H1 (cell line): ENCODE results near the gene SNX32. TPM values are rescaled to one million over a fixed set of nuclear protein-coding genes. Genes with fewer than 3 reads are reported as not detected.

Experiments
- CTCF ChIA-PET: fragments of 300-600 bp; sonication (Branson Sonifier 250); formaldehyde crosslinking; loops from one replicate; lab custom pipeline; 2021; ENCODE audit not compliant: partially characterized antibody; lab: Charles Lee
- POLR2A ChIA-PET: fragments of 300-600 bp; sonication (Branson Sonifier 250); formaldehyde crosslinking; loops from one replicate; lab custom pipeline; 2021; ENCODE audit warnings: inconsistent platforms; ENCODE audit not compliant: partially characterized antibody; lab: Charles Lee
- DNase-seq, 2 experiments: peaks; one replicate each; pipeline versions ENCODE4 v3.0.0 to v3.0.0-alpha.2; 2010 to 2022; ENCODE audit warnings: low spot score in 2 of 2, low read depth in 1 of 2, mixed read lengths in 1 of 2
- FAIRE-seq: peaks from 2 replicates; lab custom pipeline; 2011; peaks lifted over from hg19 to GRCh38; lab: Jason Lieb, UNC
- H2AFZ ChIP-seq: 2 replicates; pipeline ENCODE4 v1.8.1; 2012; ENCODE audit warnings: low read length, inconsistent platforms
- H2AK5ac ChIP-seq: 2 replicates; pipeline ENCODE4 v1.6.1; 2013; ENCODE audit warnings: low read depth, low read length
- H2BK120ac ChIP-seq: replicated peaks from 2 replicates; pipeline ENCODE3; 2013; ENCODE audit warnings: low read depth, low read length, inconsistent platforms
- H2BK12ac ChIP-seq: 2 replicates; pipeline ENCODE4 v1.6.1; 2013; ENCODE audit warnings: low read depth, low read length
- H2BK15ac ChIP-seq: 2 replicates; pipeline ENCODE4 v1.6.1; 2013; ENCODE audit warnings: low read length
- H2BK20ac ChIP-seq: 2 replicates; pipeline ENCODE4 v1.6.1; 2013; ENCODE audit warnings: low read length
- H2BK5ac ChIP-seq: 2 replicates; pipeline ENCODE4 v1.6.1; 2013; ENCODE audit warnings: low read depth, low read length
- H3K14ac ChIP-seq: 2 replicates; pipeline ENCODE4 v1.6.1; 2013; ENCODE audit warnings: inconsistent platforms; ENCODE audit not compliant: insufficient read length
- H3K18ac ChIP-seq: 2 replicates; pipeline ENCODE4 v1.6.1; 2013; ENCODE audit warnings: low read length; ENCODE audit errors: extremely low read depth
- H3K23ac ChIP-seq: 2 replicates; pipeline ENCODE4 v1.6.1; 2013; ENCODE audit warnings: inconsistent platforms; ENCODE audit not compliant: insufficient read length
- H3K23me2 ChIP-seq: 2 replicates; pipeline ENCODE4 v1.6.1; 2013; ENCODE audit warnings: low read depth, low read length
- H3K27ac ChIP-seq: 2 replicates; pipeline ENCODE4 v1.6.1; 2011; ENCODE audit warnings: low read depth, low read length, inconsistent platforms
- H3K27me3 ChIP-seq, 4 experiments: replicated peaks in 1 of 4; 1 replicate in 1 of 4; 2 replicates in 3 of 4; pipeline versions ENCODE4 v1.6.1 to v1.8.1; 2011 to 2013; ENCODE audit warnings: low read length in 3 of 4, mild to moderate bottlenecking in 3 of 4, inconsistent platforms in 2 of 4, mixed read lengths in 2 of 4, moderate library complexity in 1 of 4; ENCODE audit not compliant: control insufficient read depth in 3 of 4, insufficient read depth in 3 of 4; ENCODE audit errors: extremely low read depth in 1 of 4
- H3K36me3 ChIP-seq, 4 experiments: 2 replicates each; pipeline versions ENCODE4 v1.6.1 to v1.8.1; 2011 to 2013; ENCODE audit warnings: mild to moderate bottlenecking in 4 of 4, low read length in 3 of 4, moderate library complexity in 2 of 4, control low read depth in 1 of 4, inconsistent platforms in 1 of 4; ENCODE audit not compliant: insufficient read depth in 4 of 4, control insufficient read depth in 2 of 4
- H3K4ac ChIP-seq: replicated peaks from 2 replicates; pipeline ENCODE3; 2013; ENCODE audit warnings: low read length, low read depth, mixed read lengths, inconsistent platforms; ENCODE audit not compliant: insufficient read length
- H3K4me1 ChIP-seq, 4 experiments: replicated peaks in 1 of 4; 1 replicate in 1 of 4; 2 replicates in 3 of 4; pipeline versions ENCODE4 v1.6.1 to v1.8.1; 2011 to 2013; ENCODE audit warnings: low read length in 3 of 4, inconsistent platforms in 2 of 4, mixed read lengths in 1 of 4; ENCODE audit not compliant: insufficient read depth in 4 of 4, control insufficient read depth in 3 of 4
- H3K4me2 ChIP-seq, 2 experiments: 2 replicates each; pipeline versions ENCODE4 v1.6.1 to v1.8.1; 2011 to 2013; ENCODE audit warnings: low read depth in 2 of 2, low read length in 2 of 2, control low read depth in 1 of 2, inconsistent platforms in 1 of 2, mild to moderate bottlenecking in 1 of 2; ENCODE audit not compliant: insufficient read depth in 1 of 2
- H3K4me3 ChIP-seq, 4 experiments: fragments of 200-600, 300-600 bp in 1 of 4; sonication (generic), shearing (Covaris generic), sonication (Bioruptor Twin) in 1 of 4; 2 replicates each; pipeline versions ENCODE4 v1.5.1 to v1.8.1; 2011 to 2016; ENCODE audit warnings: low read length in 4 of 4, low read depth in 3 of 4, control low read depth in 2 of 4, inconsistent platforms in 2 of 4, mild to moderate bottlenecking in 2 of 4, mixed read lengths in 1 of 4, moderate library complexity in 1 of 4; ENCODE audit not compliant: insufficient read depth in 2 of 4; ENCODE audit errors: extremely low read depth in 1 of 4
- H3K56ac ChIP-seq: replicated peaks from 2 replicates; pipeline ENCODE3; 2013; ENCODE audit warnings: low read depth, mild to moderate bottlenecking, mixed read lengths, low read length, inconsistent platforms; ENCODE audit not compliant: insufficient read length
- H3K79me1 ChIP-seq: 2 replicates; pipeline ENCODE4 v1.6.1; 2013; ENCODE audit warnings: low read depth, low read length, control low read depth
- H3K79me2 ChIP-seq, 2 experiments: 2 replicates each; pipeline versions ENCODE4 v1.6.1 to v1.8.1; 2012 to 2013; ENCODE audit warnings: low read length in 2 of 2, mild to moderate bottlenecking in 2 of 2, inconsistent platforms in 1 of 2; ENCODE audit not compliant: insufficient read depth in 2 of 2, control insufficient read depth in 1 of 2
- H3K9ac ChIP-seq, 4 experiments: replicated peaks in 1 of 4; 1 replicate in 1 of 4; 2 replicates in 3 of 4; pipeline versions ENCODE4 v1.6.1 to v1.8.1; 2011 to 2013; ENCODE audit warnings: low read depth in 3 of 4, low read length in 3 of 4, control low read depth in 2 of 4, mild to moderate bottlenecking in 2 of 4, moderate library complexity in 2 of 4, inconsistent platforms in 1 of 4; ENCODE audit errors: extremely low read depth in 1 of 4
- H3K9me3 ChIP-seq, 2 experiments: 2 replicates each; pipeline versions ENCODE4 v1.6.1 to v1.8.1; 2012 to 2013; ENCODE audit warnings: mild to moderate bottlenecking in 2 of 2, moderate library complexity in 2 of 2, control low read depth in 1 of 2, inconsistent platforms in 1 of 2, low read depth in 1 of 2, low read length in 1 of 2, mixed read lengths in 1 of 2; ENCODE audit not compliant: insufficient read depth in 2 of 2
- H4K20me1 ChIP-seq, 2 experiments: replicated peaks in 1 of 2; 2 replicates each; pipeline versions ENCODE3 to v1.8.1; 2011 to 2013; ENCODE audit warnings: inconsistent platforms in 2 of 2, low read length in 2 of 2, mild to moderate bottlenecking in 1 of 2; ENCODE audit not compliant: insufficient read depth in 2 of 2, control insufficient read depth in 1 of 2
- H4K5ac ChIP-seq: 2 replicates; pipeline ENCODE4 v1.6.1; 2013; ENCODE audit warnings: low read length, low read depth, mixed read lengths, inconsistent platforms; ENCODE audit not compliant: insufficient read length
- H4K8ac ChIP-seq: 2 replicates; pipeline ENCODE4 v1.8.0; 2013; ENCODE audit warnings: mild to moderate bottlenecking, moderate library complexity, low read length, inconsistent platforms; ENCODE audit not compliant: insufficient read depth; ENCODE audit errors: extremely low read depth
- H4K91ac ChIP-seq: replicated peaks from 2 replicates; pipeline ENCODE3; 2013; ENCODE audit warnings: low read length, mixed read lengths, inconsistent platforms; ENCODE audit not compliant: insufficient read length
- SP1 ChIP-seq: IDR thresholded peaks from 2 replicates; pipeline ENCODE4 v1.6.1; 2011; ENCODE audit warnings: low read depth, low read length
- WGBS, 2 experiments: shearing (Covaris generic) in 1 of 2; methylation state at CpG; one replicate each; pipeline versions ENCODE4 v1.1.6 to v1.1.7; 2013 to 2015; ENCODE audit warnings: low lambda C conversion rate in 2 of 2, mixed read lengths in 2 of 2, inconsistent platforms in 1 of 2, low coverage in 1 of 2, missing lambda C conversion rate in 1 of 2; ENCODE audit not compliant: insufficient replicate concordance in 2 of 2, insufficient coverage in 1 of 2, insufficient read length in 1 of 2; ENCODE audit errors: extremely low coverage in 1 of 2, missing lambda C conversion rate in 1 of 2; 5-methylcytosine and 5-hydroxymethylcytosine counted together
- polyA plus RNA-seq, 7 experiments: library from polyadenylated mRNA; depleted of rRNA in 3 of 7; stranded (reverse) in 5 of 7; unstranded in 2 of 7; fragments of >200 nt in 5 of 7; fragments of 200-250 nt in 2 of 7; gene quantifications; 1 replicate in 5 of 7; 2 replicates in 1 of 7; 4 replicates in 1 of 7; pipeline versions ENCODE4 v1.2.1 to v1.2.3, GENCODE V29; 2011 to 2013; ENCODE audit warnings: missing spikeins in 2 of 7, mixed read lengths in 2 of 7
- total RNA-seq: library from RNA; stranded (reverse); fragmentation: NEBNext Ultra II Directional; extraction: Animal tissue kit (Norgen Biotek cat#: 25700); gene quantifications from 2 replicates; pipeline ENCODE4 v1.2.1, GENCODE V29; 2021

SNX32 gene
- total and polyA plus RNA-seq, 2 of the 8 experiments (the other 6 are each of a cell fraction or from before 2014, with no cell fraction given), result 0.76 to 2.2 TPM

DNA sequence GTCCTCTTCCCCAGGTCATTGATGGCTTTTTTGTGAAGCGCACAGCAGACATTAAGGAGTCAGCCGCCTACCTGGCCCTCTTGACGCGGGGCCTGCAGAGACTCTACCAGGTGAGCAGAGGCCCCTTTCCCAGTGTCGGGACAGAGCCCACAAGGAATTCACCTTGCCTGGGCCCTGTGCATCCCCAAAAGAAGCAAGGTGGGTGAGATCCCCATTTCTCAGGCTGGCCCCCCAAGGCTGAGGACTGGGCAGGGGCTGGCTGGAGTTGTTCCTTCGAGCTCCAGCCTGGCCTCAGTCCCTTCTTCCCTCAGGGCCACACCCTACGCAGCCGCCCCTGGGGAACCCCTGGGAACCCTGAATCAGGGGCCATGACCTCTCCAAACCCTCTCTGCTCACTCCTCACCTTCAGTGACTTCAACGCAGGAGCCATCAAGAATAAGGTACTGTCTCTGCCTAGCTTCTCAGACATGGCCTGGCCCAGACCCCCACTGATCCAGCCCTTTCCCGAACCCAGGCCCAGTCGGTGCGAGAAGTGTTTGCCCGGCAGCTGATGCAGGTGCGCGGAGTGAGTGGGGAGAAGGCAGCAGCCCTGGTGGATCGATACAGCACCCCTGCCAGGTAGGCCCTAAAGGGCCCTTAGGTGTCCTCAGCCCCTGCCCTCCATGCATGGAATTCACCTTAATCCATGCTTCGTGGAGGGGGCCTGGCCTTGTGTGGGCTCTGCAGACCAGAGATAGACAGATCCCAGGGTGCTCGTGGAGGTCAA lies 31.1 kb downstream of the SNX32 start:
- H3K79me2 ChIP-seq, result peaks cover 0 to 5% of the 10 kb centered on the region in 2 experiments; a peak in 1 of 4 replicates
- no peak overlapping the region for H3K18ac ChIP-seq
- H3K9me3 ChIP-seq, result no peaks in the 10 kb centered on the region
- no peaks in the 10 kb centered on the region; the same call in 1 of the 2 replicates for H3K79me1 ChIP-seq
- H3K23ac ChIP-seq, result no peak overlapping the region
- H4K5ac ChIP-seq, result no peak overlapping the region
- H3K27me3 ChIP-seq, result peaks cover 0 to 10% (median 2%) of the 10 kb centered on the region in 4 experiments; a peak in 3 of 7 replicates
- H3K4me2 ChIP-seq, result no peak overlapping the region
- no peak overlapping the region for H3K27ac ChIP-seq
- H3K4me1 ChIP-seq, result peaks cover 0 to 10% (median 7%) of the 10 kb centered on the region in 4 experiments; a peak in 5 of 7 replicates
- no peak overlapping the region for H4K8ac ChIP-seq
- 88% methylated on average over 18 of the region's 18 CpGs; no CpG with 5 or more reads in 1 of the 2 experiments for WGBS, 2 experiments
- ChIA-PET CTCF (interaction anchor here (7.9 to 9.9 kb wide), 2 partner anchors 15 to 23 kb away, joined by 98 to 191 read pairs; partner anchors contain the start of genes CCDC85B and FIBP), POLR2A (interaction anchor here (38.3 to 39.7 kb wide), 2 partner anchors 9 to 10 kb away, joined by 1071 read pairs; partner anchors contain the start of genes CCDC85B, CFL1, CTSW and EFEMP2)
- no peak overlapping the region for H2AFZ ChIP-seq
- peaks cover 5 to 17% (median 14%) of the 10 kb centered on the region in 4 experiments for H3K36me3 ChIP-seq
- H3K23me2 ChIP-seq, result peaks cover 16% of the 10 kb centered on the region
- no peak overlapping the region for H2AK5ac ChIP-seq
- H3K4ac ChIP-seq, result no peak overlapping the region
- FAIRE-seq (no peak), DNase-seq (no peak)
- no peak overlapping the region for H3K14ac ChIP-seq
- no peak overlapping the region for H3K4me3 ChIP-seq
- H4K91ac ChIP-seq, result no peak overlapping the region
- no peak for TF ChIP-seq SP1
- no peak overlapping the region for H3K56ac ChIP-seq
- H2BK120ac ChIP-seq, result no peak overlapping the region
- H4K20me1 ChIP-seq, result no peaks in the 10 kb centered on the region
- H2BK5ac ChIP-seq, result no peak overlapping the region
- H2BK20ac ChIP-seq, result no peak overlapping the region
- no peak overlapping the region for H2BK15ac ChIP-seq
- no peak overlapping the region for H2BK12ac ChIP-seq
- H3K9ac ChIP-seq, result no peak overlapping the region
